Measurements from ENCODE around the gene ATPAF2.

ATPAF2 gene

DNA sequence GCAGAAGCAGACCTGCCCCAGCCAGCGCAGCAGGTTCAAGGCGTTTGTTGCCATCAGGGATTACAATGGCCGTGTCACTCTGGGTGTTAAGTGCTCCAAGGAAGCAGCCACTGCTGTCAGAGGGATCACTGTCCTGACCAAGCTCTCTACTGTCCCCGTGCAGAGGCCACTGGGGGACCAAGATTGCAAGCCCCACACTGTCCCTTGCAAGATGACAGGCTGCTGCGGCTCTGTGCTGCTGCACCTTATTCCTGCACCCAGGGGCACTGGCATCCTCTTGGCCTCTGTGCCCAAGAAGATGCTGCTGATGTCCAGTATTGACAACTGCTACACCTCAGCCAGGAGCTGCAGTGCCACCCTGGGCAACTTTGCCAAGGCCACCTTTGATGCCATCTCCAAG is 27.7 kb downstream of the ATPAF2 start:
- Histone ChIP-seq H3K27ac (ENCODE audit: low read depth, low read length) (no peak overlapping the region), H3K4me2 (ENCODE audit: low read depth, low read length, poor library complexity, severe bottlenecking) (no peak overlapping the region), H3F3A (ENCODE audit: insufficient read depth) (no peaks in the 10 kb centered on the region), H3K9me2 (replicated peaks; ENCODE audit: insufficient read depth, low read length) (no peaks in the 10 kb centered on the region), H3K9ac (ENCODE audit: low read length) (no peak overlapping the region), H3K36me3 (ENCODE audit: low read length) (no peaks in the 10 kb centered on the region), H2AFZ (ENCODE audit: low read depth, low read length, severe bottlenecking) (no peak overlapping the region), H3K9me3 (ENCODE audit: insufficient read depth, low read length) (no peaks in the 10 kb centered on the region), H3K79me2 (ENCODE audit: insufficient read depth, low read length) (no peaks in the 10 kb centered on the region), H3K27me3 (ENCODE audit: low read length) (no peaks in the 10 kb centered on the region), H4K20me1 (ENCODE audit: low read depth, low read length) (no peaks in the 10 kb centered on the region), H3K4me3 (ENCODE audit: insufficient read depth, low read length, poor library complexity, severe bottlenecking) (no peak overlapping the region)
- TF ChIP-seq CTCF (IDR thresholded peaks at IDR 0.05; ENCODE audit: insufficient read depth, low read length, poor library complexity, severe bottlenecking) (no peak), EZH2phosphoT487 (conservative IDR thresholded peaks at IDR 0.05; ENCODE audit: low read length) (no peak)

DNA sequence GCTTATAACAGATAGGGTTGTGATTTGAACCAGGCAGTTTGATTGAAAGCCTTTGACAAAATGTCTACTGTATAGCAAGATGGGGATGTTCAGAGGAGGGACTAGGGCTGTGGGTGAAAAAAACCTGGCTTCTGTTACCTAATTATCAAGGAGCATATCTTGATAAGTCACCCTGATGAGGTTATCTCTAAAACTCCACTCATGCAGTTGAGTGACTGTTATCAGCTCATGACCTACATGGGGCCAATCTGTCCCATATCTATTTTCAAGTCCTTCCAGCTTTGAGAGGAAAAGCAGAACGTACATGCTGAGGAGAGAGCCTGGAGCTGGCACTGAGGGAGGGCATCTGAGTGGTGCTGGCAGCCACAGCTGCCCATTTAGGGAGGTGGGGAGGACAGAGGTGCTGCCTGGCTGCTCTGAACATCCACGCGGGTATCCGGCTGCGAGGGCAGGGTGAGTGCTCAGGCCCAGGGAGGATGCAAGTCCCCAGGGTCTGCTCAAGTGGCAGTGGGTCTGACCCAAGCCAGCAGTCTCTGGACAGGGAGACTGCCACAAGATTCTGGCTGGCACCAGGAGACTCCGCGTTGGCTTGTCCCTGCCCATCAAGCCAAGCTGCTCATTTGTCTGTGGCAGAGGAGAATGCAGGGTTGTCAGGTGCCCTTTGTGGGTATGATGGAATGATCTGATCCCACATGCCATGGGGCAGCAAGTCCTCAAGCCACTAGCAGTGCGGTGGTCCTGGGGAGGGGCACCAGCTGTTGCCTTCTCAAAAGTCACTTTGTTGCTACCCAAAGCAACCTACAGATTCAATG is 29.2 kb downstream of the ATPAF2 start:
- Histone ChIP-seq H4K20me1 (ENCODE audit: low read depth, low read length) (no peaks in the 10 kb centered on the region), H3K4me2 (ENCODE audit: low read depth, low read length, poor library complexity, severe bottlenecking) (no peak overlapping the region), H3K9me2 (replicated peaks; ENCODE audit: insufficient read depth, low read length) (no peaks in the 10 kb centered on the region), H3K36me3 (ENCODE audit: low read length) (no peaks in the 10 kb centered on the region), H3K27me3 (ENCODE audit: low read length) (no peaks in the 10 kb centered on the region), H3K79me2 (ENCODE audit: insufficient read depth, low read length) (no peaks in the 10 kb centered on the region), H3K9me3 (ENCODE audit: insufficient read depth, low read length) (no peaks in the 10 kb centered on the region), H3K9ac (ENCODE audit: low read length) (no peak overlapping the region), H3K4me3 (ENCODE audit: insufficient read depth, low read length, poor library complexity, severe bottlenecking) (no peak overlapping the region), H2AFZ (ENCODE audit: low read depth, low read length, severe bottlenecking) (no peak overlapping the region), H3F3A (ENCODE audit: insufficient read depth) (no peaks in the 10 kb centered on the region), H3K27ac (ENCODE audit: low read depth, low read length) (no peak overlapping the region)
- TF ChIP-seq EZH2phosphoT487 (conservative IDR thresholded peaks at IDR 0.05; ENCODE audit: low read length) (no peak), CTCF (IDR thresholded peaks at IDR 0.05; ENCODE audit: insufficient read depth, low read length, poor library complexity, severe bottlenecking) (no peak)

GRCh38 chr17:18008496-18009268 is 30.3 kb downstream of the ATPAF2 start:
- H3K9ac ChIP-seq (ENCODE audit: low read length): no peak overlapping the region
- H2AFZ ChIP-seq (ENCODE audit: low read depth, low read length, severe bottlenecking): no peak overlapping the region
- no peaks in the 10 kb centered on the region for H3K27me3 ChIP-seq (ENCODE audit: low read length)
- no peak overlapping the region for H3K4me3 ChIP-seq (ENCODE audit: insufficient read depth, low read length, poor library complexity, severe bottlenecking)
- H3F3A ChIP-seq (ENCODE audit: insufficient read depth): no peaks in the 10 kb centered on the region
- H3K9me3 ChIP-seq (ENCODE audit: insufficient read depth, low read length): no peaks in the 10 kb centered on the region
- H3K9me2 ChIP-seq (replicated peaks; ENCODE audit: insufficient read depth, low read length): no peaks in the 10 kb centered on the region
- no peak overlapping the region for H3K27ac ChIP-seq (ENCODE audit: low read depth, low read length)
- no peaks in the 10 kb centered on the region for H3K36me3 ChIP-seq (ENCODE audit: low read length)
- no peaks in the 10 kb centered on the region for H3K79me2 ChIP-seq (ENCODE audit: insufficient read depth, low read length)
- TF ChIP-seq EZH2phosphoT487 (conservative IDR thresholded peaks at IDR 0.05; ENCODE audit: low read length): no peak
- no peak for TF ChIP-seq CTCF (IDR thresholded peaks at IDR 0.05; ENCODE audit: insufficient read depth, low read length, poor library complexity, severe bottlenecking)
- no peaks in the 10 kb centered on the region for H4K20me1 ChIP-seq (ENCODE audit: low read depth, low read length)
- H3K4me2 ChIP-seq (ENCODE audit: low read depth, low read length, poor library complexity, severe bottlenecking): no peak overlapping the region
